Keratinocyte (primary cell): ENCODE measurements around the gene ACVR1.

Experiments
- EZH2 ChIP-seq: IDR thresholded peaks from one replicate; pipeline ENCODE4 v1.6.1; 2012; ENCODE audit warnings: inconsistent platforms, mild to moderate bottlenecking, low read length, moderate library complexity
- TF ChIP-seq, protein P1 (sequence below), 3 experiments: IDR thresholded peaks in 1 of 3; conservative IDR thresholded peaks in 1 of 3; optimal IDR thresholded peaks in 1 of 3; 2 replicates in 2 of 3; 3 replicates in 1 of 3; pipeline versions ENCODE3 to v1.5.1; 2011; ENCODE audit warnings: low read length in 3 of 3, mild to moderate bottlenecking in 3 of 3, moderate library complexity in 2 of 3, control low read depth in 1 of 3, inconsistent platforms in 1 of 3; ENCODE audit not compliant: insufficient read depth in 2 of 3; ENCODE audit errors: extremely low read depth in 1 of 3

DNA sequence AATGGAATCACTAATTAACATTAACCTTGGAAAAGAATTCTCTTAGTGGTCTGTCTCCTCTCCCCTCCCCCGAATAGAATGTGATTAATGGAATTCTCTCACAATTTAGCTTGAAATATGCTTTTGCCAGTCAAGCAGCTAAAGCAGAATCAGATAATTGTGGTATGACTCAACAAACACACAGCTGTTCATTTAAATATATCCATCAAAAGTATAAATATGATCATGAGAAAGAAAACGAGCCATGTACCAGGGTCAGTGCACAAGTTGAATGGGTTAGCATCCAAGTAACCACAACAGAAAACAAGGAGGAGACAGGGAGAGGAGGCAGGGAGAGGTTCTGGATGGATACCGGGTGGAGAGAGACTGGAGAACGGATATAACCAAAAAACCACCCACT lies 66.9 kb downstream of the ACVR1 start:
- TF ChIP-seq EZH2 = no peak
- TF ChIP-seq, protein P1, sequence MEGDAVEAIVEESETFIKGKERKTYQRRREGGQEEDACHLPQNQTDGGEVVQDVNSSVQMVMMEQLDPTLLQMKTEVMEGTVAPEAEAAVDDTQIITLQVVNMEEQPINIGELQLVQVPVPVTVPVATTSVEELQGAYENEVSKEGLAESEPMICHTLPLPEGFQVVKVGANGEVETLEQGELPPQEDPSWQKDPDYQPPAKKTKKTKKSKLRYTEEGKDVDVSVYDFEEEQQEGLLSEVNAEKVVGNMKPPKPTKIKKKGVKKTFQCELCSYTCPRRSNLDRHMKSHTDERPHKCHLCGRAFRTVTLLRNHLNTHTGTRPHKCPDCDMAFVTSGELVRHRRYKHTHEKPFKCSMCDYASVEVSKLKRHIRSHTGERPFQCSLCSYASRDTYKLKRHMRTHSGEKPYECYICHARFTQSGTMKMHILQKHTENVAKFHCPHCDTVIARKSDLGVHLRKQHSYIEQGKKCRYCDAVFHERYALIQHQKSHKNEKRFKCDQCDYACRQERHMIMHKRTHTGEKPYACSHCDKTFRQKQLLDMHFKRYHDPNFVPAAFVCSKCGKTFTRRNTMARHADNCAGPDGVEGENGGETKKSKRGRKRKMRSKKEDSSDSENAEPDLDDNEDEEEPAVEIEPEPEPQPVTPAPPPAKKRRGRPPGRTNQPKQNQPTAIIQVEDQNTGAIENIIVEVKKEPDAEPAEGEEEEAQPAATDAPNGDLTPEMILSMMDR (optimal IDR thresholded peaks at IDR 0.05 in 1 of 3, IDR thresholded peaks at IDR 0.05 in 1 of 3, conservative IDR thresholded peaks at IDR 0.05 in 1 of 3; ENCODE audit: extremely low read depth in 1 of 3, insufficient read depth in 2 of 3, low read length in 3 of 3) = no peak
